ENCODE measurements around the gene VPS13A.

GRCh38 chr9:77170991-77171699, 6.2 kb upstream of the VPS13A start:
- TF ChIP-seq, protein P1, sequence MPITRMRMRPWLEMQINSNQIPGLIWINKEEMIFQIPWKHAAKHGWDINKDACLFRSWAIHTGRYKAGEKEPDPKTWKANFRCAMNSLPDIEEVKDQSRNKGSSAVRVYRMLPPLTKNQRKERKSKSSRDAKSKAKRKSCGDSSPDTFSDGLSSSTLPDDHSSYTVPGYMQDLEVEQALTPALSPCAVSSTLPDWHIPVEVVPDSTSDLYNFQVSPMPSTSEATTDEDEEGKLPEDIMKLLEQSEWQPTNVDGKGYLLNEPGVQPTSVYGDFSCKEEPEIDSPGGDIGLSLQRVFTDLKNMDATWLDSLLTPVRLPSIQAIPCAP (CRISPR knock-in tag; IDR thresholded peaks at IDR 0.05): no peak
- no peak for TF ChIP-seq NFE2L1 (CRISPR knock-in tag; IDR thresholded peaks at IDR 0.05)
- no peak for TF ChIP-seq PRRX2 (CRISPR knock-in tag; IDR thresholded peaks at IDR 0.05)
- TF ChIP-seq MAX (CRISPR knock-in tag; IDR thresholded peaks at IDR 0.05): no peak
- no peak for TF ChIP-seq NR3C1 (CRISPR knock-in tag; conservative IDR thresholded peaks at IDR 0.05; ENCODE audit: low read depth)
- TF ChIP-seq, protein P2, sequence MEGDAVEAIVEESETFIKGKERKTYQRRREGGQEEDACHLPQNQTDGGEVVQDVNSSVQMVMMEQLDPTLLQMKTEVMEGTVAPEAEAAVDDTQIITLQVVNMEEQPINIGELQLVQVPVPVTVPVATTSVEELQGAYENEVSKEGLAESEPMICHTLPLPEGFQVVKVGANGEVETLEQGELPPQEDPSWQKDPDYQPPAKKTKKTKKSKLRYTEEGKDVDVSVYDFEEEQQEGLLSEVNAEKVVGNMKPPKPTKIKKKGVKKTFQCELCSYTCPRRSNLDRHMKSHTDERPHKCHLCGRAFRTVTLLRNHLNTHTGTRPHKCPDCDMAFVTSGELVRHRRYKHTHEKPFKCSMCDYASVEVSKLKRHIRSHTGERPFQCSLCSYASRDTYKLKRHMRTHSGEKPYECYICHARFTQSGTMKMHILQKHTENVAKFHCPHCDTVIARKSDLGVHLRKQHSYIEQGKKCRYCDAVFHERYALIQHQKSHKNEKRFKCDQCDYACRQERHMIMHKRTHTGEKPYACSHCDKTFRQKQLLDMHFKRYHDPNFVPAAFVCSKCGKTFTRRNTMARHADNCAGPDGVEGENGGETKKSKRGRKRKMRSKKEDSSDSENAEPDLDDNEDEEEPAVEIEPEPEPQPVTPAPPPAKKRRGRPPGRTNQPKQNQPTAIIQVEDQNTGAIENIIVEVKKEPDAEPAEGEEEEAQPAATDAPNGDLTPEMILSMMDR (IDR thresholded peaks at IDR 0.05): no peak
- no peak for TF ChIP-seq ELF4 (CRISPR knock-in tag; IDR thresholded peaks at IDR 0.05; ENCODE audit: low read depth)
- no peak for TF ChIP-seq ZMAT4 (CRISPR knock-in tag; IDR thresholded peaks at IDR 0.05)
- TF ChIP-seq MXD4 (CRISPR knock-in tag; IDR thresholded peaks at IDR 0.05; ENCODE audit: borderline replicate concordance): no peak
- no peak for TF ChIP-seq USF2 (CRISPR knock-in tag; IDR thresholded peaks at IDR 0.05)

Data from WTC11 (cell line).